Vagina (tissue), 2 donors: ENCODE results near the gene LMOD1.

Experiments
- POLR2A ChIP-seq, 2 donors: fragments of 450-650 bp; IDR thresholded peaks; one replicate each; pipeline ENCODE4 v1.6.1; 2017; ENCODE audit warnings: antibody characterized with exemption in 2 of 2, mild to moderate bottlenecking in 2 of 2, moderate library complexity in 2 of 2
- POLR2AphosphoS5 ChIP-seq, 2 donors: sonication (generic); formaldehyde crosslinking; IDR thresholded peaks; one replicate each; pipeline ENCODE4 v1.9.0; 2017; ENCODE audit warnings: antibody characterized with exemption in 2 of 2, mild to moderate bottlenecking in 2 of 2, low read depth in 1 of 2; ENCODE audit not compliant: insufficient read depth in 1 of 2
- TF ChIP-seq, protein P1 (sequence below), 3 experiments: fragments of 450-650 bp in 2 of 3; fragments of 200-600 bp in 1 of 3; sonication (generic) in 1 of 3; IDR thresholded peaks; one replicate each; pipeline ENCODE4 v1.5.1; 2017 to 2019; ENCODE audit warnings: antibody characterized with exemption in 3 of 3, mild to moderate bottlenecking in 2 of 3, moderate library complexity in 2 of 3

DNA sequence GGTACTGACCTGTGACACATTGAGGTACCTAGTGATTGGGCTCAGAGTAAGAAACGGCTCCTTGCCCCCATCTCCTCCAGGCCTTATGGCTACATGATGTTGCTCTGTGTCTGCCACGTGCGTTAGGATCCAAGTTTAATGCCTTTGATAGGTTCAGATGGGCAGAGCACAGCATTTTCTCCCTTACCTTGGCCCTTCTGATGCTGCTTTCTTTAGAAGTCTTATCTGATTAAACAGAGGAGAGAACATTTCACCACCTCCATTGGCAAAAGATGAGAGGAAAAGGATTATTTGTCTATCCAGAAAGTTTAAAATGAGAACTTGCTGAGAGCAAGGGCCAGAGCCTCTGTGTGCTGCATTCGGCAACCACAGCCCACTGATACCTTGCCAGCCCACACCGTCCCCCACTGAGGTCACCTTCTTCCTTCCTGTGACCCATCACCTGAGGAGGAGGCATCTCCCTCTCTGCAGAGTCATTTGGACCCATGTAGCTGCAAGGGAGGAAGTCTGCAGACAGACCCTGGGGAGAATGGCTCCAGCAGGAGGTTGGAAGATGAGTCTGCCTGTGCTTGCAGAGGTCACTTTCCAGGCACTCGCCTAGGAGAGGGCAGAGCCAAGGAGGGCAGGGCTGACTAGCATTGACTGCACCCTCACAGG, 41.0 kb downstream of the LMOD1 start:
- TF ChIP-seq, protein P1, sequence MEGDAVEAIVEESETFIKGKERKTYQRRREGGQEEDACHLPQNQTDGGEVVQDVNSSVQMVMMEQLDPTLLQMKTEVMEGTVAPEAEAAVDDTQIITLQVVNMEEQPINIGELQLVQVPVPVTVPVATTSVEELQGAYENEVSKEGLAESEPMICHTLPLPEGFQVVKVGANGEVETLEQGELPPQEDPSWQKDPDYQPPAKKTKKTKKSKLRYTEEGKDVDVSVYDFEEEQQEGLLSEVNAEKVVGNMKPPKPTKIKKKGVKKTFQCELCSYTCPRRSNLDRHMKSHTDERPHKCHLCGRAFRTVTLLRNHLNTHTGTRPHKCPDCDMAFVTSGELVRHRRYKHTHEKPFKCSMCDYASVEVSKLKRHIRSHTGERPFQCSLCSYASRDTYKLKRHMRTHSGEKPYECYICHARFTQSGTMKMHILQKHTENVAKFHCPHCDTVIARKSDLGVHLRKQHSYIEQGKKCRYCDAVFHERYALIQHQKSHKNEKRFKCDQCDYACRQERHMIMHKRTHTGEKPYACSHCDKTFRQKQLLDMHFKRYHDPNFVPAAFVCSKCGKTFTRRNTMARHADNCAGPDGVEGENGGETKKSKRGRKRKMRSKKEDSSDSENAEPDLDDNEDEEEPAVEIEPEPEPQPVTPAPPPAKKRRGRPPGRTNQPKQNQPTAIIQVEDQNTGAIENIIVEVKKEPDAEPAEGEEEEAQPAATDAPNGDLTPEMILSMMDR (IDR thresholded peaks at IDR 0.05): no peak
- TF ChIP-seq POLR2AphosphoS5 (IDR thresholded peaks at IDR 0.05; ENCODE audit: insufficient read depth in 1 of 2, low read depth in 1 of 2): no peak
- TF ChIP-seq POLR2A (IDR thresholded peaks at IDR 0.05): no peak
